NCI-H2029 (cell line): Measurements from ENCODE around the gene RHOJ.
"Not testable (repeated sequence)": the region's sequence is repeated elsewhere in the genome, so short reads cannot be mapped to it uniquely, and the experiment has no call there.

Experiments used
- DNase-seq: peaks from one replicate; lab custom pipeline; 2025; lab: John Stamatoyannopoulos, UW

RHOJ gene

GRCh38 chr14:63204407-63205043, at the start of gene RHOJ:
Gene RHOJ (plus strand): TSS chr14:63204443. CDS start chr14:63204870, 427 bp downstream.
- no peak for DNase-seq

GRCh38 chr14:63155511-63156185, 48.6 kb upstream of the RHOJ start:
- no peak for DNase-seq

- DNase-seq, result no peak
These were observed 47.0 kb upstream of the RHOJ start for GRCh38 chr14:63157195-63157594.

- no peak for DNase-seq
These were observed 40.9 kb upstream of the RHOJ start for GRCh38 chr14:63163306-63163705.

- no peak for DNase-seq
These were observed 40.0 kb upstream of the RHOJ start for GRCh38 chr14:63164108-63164683.

GRCh38 chr14:63165267-63165666, 39.0 kb upstream of the RHOJ start:
- DNase-seq, result not testable (repeated sequence)

GRCh38 chr14:63167044-63167443, 37.2 kb upstream of the RHOJ start:
- DNase-seq, result no peak

- DNase-seq, result peak; percentile 7
These were observed 29.5 kb upstream of the RHOJ start for GRCh38 chr14:63174760-63175191.

- no peak for DNase-seq
These were observed 28.7 kb upstream of the RHOJ start for GRCh38 chr14:63175531-63175930.

GRCh38 chr14:63178912-63179311, 25.3 kb upstream of the RHOJ start:
- no peak for DNase-seq

- no peak for DNase-seq
These were observed 24.9 kb upstream of the RHOJ start for GRCh38 chr14:63179383-63179782.

GRCh38 chr14:63180011-63180410, 24.2 kb upstream of the RHOJ start:
- no peak for DNase-seq

- DNase-seq, result peak; percentile 4
These were observed 21.3 kb upstream of the RHOJ start for GRCh38 chr14:63182968-63183367.

GRCh38 chr14:63186453-63186852, 17.8 kb upstream of the RHOJ start:
- no peak for DNase-seq

GRCh38 chr14:63191211-63191610, 13.0 kb upstream of the RHOJ start:
- DNase-seq, result no peak

GRCh38 chr14:63192085-63192484, 12.2 kb upstream of the RHOJ start:
- DNase-seq, result no peak

GRCh38 chr14:63193236-63193635, 11.0 kb upstream of the RHOJ start:
- DNase-seq, result no peak

- DNase-seq, result no peak
These were observed 4.1 kb upstream of the RHOJ start for GRCh38 chr14:63200035-63200740.

GRCh38 chr14:63200767-63201166, 3.5 kb upstream of the RHOJ start:
- no peak for DNase-seq

- DNase-seq, result no peak
These were observed 1.2 kb upstream of the RHOJ start for GRCh38 chr14:63203015-63203414.

GRCh38 chr14:63203618-63204406, 431 bp upstream of the RHOJ start:
- DNase-seq, result peak; percentile 5

- DNase-seq, result no peak
These were observed 867 bp downstream of the RHOJ start for GRCh38 chr14:63205044-63205575.
